ENCODE measurements around the gene GLIPR1L1. TPM values are rescaled to one million over a fixed set of nuclear protein-coding genes. Genes with fewer than 3 reads are reported as not detected.

The GLIPR1L1 gene
- total RNA-seq, 1 donor from 2014 or later, result not detected

DNA sequence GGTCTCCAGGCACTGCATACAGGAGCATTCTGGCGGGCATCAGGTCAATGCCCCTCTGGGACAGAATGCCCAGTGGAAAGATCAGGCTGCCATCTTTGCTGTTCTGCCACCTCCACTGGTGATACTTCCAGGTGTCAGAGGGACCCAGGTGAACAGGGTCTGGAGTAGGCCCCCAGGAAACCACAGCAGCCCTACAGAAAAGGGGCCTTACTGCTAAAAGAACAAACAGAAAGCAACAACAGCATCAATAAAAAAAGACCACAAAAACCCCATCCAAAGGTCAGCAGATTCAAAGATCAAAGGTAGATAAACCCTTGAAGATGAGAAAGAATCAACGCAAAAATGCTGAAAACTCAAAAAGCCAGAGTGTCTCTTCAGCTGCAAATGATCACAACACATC lies 15.9 kb downstream of the GLIPR1L1 start:
- DNase-seq (ENCODE audit: low spot score), result no peak

DNA sequence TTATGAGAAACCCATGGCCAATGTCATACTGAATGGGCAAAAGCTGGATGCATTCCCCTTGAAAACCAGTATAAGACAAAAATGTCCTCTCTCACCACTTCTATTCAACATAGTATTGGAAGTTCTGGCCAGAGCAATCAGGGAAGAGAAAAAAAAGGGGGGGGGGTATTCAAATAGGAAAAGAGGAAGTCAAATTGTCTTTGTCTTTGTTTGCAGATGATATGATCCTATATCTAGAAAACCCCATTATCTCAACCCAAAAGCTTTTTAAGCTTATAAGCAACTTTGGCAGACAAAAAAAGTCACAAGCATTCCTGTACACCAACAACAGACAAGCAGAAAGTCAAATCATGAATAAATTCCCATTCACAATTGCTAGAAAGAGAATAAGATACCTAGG lies 19.5 kb downstream of the GLIPR1L1 start:
- DNase-seq (ENCODE audit: low spot score), result no peak

DNA sequence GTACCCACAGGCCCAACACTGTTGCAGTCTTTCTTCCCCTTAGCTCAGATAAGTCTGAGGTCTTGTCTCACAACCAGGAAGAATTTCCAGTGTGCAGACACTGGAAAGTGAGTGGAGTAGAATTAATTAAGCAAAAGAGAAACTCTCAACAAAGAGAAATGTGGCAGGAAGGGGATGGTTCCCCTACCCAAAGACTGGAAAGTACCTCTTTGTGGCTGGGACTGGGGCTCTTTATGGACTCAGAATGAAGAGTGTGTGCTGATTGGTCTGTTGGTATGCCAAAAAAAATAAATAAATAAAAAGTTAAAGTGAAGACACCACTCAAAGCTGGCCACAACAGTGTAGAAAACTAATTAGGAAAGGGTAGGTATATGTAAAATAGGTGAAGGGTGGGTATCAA lies 26.4 kb downstream of the GLIPR1L1 start:
- DNase-seq (ENCODE audit: low spot score), result no peak

DNA sequence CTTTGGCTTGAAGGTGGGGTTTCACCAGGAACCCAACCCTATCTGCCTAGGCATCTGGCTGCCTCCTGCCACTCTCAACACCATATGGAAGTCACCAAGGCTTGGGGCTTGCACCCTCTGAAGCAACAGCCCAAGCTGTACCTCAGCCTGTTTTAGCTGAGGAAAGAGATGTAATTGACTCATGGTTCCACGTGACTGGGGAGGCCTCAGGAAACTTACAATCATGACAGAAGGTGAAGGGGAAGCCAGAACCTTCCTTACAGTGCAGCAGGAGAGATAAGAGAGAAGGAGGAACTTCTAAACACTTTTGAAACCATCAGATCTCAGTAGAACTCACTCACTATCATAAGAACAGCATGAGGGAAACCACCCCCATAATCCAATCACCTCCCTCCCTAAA lies 26.9 kb downstream of the GLIPR1L1 start:
- no peak for DNase-seq (ENCODE audit: low spot score)

DNA sequence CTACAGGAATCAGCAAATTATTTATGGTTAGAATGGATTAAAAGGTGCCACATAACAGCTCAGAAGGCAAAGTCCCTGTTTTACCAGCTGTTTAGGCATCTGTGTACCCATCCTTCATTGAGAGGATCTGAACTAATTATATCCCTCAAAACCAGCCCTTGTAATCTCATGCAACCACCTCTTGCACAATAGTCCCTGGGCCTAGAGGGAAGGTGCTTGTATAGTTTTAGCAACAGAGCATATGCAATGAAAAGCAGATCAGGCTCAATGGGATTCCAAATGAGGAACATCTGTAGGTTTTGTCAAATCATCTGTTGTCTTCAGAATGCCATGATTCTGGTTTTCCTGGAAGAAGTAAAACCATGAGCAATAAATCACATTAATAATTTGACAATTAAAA lies 30.4 kb downstream of the GLIPR1L1 start:
- DNase-seq (ENCODE audit: low spot score), result no peak

DNA sequence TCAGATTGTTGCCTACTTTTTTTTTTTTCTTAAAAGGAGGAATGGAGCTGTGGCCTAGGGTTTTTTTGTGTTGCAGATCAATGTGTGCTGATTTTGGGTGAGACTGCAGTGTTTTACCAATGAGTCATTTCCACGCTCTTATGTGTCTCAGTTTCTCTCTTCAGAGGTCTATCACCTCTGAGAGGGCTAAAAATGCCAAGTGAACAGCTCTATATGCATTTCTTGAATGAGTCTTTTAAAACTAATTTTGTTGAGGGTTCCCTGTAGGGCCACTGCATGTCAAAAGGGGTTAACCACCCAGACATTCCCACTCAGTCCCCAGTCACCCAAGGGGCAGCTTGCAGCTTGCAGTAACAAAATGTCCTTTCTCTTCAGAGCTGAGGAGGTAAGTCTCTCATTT lies 32.2 kb downstream of the GLIPR1L1 start:
- no peak for DNase-seq (ENCODE audit: low spot score)

DNA sequence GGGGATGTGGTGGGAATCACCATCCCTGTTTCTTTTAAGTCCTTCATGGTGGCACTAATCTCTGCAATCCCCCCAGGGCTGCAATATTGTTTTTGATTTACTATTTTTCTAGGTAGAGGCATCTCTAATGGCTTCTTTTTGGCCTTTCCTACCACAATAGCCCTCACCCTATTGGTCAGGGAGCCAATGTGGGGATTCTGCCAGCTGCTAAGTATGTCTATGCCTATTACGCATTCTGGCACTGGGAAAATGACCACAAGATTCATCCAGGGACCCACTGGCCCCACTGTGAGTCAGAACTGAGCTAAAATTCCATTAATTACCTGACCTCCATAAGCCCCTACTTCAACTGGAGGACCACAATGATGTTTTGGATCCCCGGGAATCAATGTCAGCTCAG lies 40.5 kb downstream of the GLIPR1L1 start:
- no peak for DNase-seq (ENCODE audit: low spot score)

DNA sequence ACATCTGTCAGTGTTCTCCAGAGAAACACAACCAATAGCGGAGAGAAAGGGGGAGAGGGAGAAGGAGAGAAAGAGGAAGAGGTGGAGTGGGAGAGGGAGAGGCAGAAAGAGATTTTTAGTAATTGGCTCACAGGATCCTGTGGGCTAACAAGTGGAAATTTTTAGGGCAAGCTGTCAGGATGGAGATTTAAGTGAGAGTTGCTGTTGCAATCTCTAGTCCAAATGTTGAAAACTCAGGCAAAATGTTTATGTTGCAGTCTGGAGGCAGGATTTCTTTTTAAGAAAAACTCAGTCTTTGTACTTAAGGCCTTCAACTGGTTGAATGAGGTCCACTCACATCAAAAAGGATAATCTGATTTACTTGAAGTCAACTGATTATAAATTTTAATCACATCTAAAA lies 43.9 kb downstream of the GLIPR1L1 start:
- no peak for DNase-seq (ENCODE audit: low spot score)

DNA sequence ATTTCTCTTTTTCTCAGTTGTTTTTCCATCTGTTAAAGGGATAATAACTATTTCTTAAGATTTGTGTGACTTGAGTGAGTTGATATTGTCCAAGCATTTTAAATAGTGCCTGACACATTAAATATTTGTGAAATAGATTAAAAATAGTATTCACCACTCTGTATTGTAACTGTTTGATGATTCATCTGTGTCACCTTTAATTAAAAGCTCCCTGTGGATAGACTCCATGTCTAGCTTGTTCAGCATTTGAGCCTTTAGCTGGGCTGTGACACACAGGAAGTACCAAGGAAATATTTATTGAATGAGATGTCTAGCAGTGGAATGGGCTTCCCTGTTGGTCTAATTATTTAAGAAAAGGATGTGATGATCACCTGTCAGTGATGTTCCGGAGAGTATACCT lies 54.6 kb downstream of the GLIPR1L1 start:
- peak; percentile 5 for DNase-seq (ENCODE audit: low spot score)

DNA sequence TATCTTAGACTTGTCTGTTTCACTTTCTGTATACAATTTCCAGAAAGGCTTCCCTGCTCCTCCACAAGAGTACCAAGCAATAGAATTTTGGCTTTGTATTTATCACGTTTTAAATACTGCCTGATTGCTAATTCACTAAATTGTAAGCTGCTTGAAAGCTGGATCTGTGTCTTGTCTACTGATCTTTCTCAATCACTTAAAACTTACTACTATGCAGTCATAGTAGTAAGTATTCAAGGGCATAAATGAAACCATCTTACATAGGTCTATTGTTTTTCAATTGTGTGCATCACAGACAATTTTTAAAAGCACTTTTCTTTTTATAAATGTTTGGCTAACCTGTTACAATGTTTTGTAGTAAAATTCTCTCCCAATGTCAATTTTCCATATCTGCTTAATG lies 55.2 kb downstream of the GLIPR1L1 start:
- no peak for DNase-seq (ENCODE audit: low spot score)

DNA sequence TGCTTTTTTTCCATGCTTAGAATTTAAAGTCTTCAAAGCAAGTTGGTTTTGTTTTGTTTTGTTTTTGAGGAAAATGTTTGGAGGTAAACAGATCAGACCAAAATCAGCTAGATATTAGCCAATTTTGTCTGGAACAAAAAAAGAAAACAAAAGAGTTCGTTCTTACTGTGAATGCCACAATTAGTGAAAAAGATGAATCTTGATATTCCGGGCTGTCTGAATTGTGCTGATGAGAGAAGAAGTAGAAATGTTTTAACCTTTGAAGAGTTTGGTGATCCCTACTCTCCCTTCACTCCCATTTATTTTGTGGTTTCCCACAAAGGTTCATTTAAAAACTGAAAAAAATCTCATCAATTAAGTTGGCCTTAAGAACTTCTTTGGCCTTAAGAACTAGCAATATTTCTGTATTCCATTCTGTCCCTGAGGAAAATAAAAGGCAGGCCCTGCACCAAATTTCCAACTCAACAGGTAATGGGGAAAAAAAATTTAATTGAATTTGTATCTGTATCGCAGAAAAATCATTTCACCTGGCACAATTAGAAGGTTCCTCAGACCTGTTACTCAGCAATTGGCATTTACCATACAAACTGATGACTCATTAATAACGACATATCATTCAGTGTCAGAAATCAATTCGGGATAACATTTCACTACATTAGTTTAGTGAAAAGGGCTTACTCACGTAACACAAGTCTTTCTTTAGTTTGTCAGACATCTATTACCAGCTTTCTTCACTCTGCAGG lies 55.9 kb downstream of the GLIPR1L1 start:
- DNase-seq (ENCODE audit: low spot score), result no peak

DNA sequence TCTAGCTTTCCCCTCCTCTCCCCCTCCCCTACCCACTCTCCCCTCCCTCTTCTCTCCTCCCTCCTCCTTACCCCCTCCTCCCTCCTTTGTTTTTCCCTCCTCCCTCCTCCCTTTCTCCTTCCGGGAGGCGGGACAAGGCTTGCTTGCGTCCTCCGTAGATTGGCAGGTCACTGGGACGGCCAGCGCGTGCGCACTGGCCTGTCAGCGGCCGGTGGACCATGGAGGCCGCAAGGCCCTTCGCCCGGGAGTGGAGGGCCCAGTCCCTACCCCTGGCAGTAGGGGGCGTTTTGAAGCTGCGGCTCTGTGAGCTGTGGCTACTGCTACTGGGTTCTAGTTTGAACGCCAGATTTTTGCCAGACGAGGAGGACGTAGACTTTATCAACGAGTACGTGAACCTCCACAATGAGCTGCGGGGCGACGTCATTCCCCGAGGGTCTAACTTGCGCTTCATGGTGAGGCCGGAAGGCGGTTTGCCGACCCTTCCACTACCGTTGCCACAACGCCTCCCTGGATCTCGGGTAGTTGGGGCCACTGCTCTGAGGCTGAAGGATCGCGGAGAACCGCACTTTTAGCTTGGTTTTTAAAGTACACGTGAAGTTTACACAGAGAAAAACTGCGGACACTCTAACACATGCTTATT lies 56.5 kb downstream of the GLIPR1L1 start, which contains the start of gene GLIPR1L2:
Gene GLIPR1L2 (plus strand): TSS at position 191 of the 640 bp plus-strand sequence. CDS start 28 bp downstream, at position 219.
- peak; percentile 98 for DNase-seq (ENCODE audit: low spot score)

DNA sequence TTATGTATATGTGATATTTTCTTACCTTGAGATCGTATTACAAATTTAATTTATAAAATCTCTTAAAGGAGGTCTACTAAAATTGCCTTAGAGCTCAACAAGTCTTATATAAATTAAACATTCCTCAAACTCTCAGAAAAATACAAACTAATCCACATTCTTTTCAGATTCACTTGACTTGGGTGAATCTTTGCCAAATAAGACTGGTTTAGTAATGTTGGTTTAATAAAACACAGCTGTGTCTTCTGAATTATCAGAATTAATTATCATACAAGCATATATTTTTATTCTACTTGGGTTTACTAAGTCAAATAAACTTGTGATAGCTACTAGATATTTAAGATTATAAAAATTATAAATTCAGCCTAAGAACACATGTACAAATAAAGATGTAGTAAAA lies 69.8 kb downstream of the GLIPR1L1 start:
- DNase-seq (ENCODE audit: low spot score), result no peak

DNA sequence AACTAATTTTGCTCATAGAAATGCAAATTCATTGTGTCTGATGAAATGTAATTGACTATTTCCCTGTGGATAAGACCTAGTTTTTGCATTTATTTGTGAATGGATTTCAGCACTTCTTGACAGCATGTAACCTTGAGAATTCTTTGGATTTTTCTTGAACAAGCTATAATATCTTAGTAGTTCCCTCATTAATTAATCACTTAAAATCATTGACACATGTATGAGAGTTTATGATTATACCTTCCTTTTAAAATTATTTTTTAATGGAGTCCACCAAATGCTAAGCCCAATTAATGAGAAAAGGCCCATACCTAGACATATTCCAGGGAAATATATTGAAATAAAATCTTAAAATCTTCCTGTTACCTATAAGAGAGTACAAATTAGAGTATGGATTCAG lies 73.2 kb downstream of the GLIPR1L1 start:
- DNase-seq (ENCODE audit: low spot score), result no peak

DNA sequence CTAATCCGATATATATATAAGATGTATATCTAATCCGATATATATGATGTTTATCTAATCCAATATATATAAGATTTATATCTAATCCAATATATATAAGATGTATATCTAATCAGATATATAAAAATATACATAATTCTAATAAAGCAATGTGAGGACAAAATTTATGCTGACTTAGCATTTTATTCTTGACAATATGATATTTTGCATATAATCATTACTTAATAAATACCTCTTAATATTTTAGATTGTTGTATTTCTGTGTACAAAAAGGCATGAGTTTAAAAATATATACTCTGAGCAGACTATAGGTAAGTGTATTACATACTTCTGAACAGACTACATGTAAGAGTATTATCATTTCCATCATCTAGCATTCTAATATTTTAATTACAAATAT lies 75.4 kb downstream of the GLIPR1L1 start:
- no peak for DNase-seq (ENCODE audit: low spot score)

DNA sequence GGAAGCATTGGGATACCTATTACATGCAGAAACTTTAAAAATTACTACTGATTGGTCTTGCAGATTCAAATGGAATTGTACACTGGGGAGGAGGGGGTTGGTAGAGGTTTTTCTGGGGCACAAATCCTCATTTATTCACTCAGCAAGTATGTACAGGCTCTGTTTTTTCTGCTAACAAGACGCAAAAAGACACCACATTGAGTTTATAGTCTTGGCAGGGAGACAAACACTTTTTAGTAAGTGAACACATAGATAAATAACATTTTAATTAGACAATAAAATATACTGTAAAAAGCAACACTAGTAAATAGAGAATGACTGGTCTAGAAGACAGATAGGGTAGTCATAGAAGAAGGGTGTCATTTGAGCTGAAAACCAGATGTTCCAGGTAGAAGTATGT lies 80.2 kb downstream of the GLIPR1L1 start:
- DNase-seq (ENCODE audit: low spot score), result no peak

DNA sequence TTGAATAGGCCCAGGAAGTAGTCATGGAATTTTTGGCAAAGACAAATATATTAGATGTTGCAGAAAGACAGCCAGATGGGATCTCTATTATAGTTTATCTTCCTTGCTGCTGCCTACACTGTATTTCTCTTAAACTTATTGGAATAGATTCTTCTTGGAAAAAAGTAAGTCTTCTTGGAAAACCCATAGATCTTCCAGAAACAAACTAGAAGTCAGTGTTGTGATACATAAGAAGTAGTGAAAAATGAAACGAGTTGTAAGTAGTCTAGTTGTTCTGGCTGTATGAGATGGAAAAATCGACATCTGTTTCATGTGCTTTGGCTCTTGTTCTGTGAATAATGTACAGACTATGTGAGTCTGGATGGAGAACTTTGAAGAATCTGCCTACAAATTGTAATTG lies 85.4 kb downstream of the GLIPR1L1 start:
- DNase-seq (ENCODE audit: low spot score), result no peak

Other genes with a start within 250 kb of the GLIPR1L1 start
- gene KCNC2, start 124.8 kb upstream of the GLIPR1L1 start, total RNA-seq (ENCODE audit: insufficient read depth, low replicate concordance), result 4.1 TPM
- gene CAPS2, start 4.3 kb upstream of the GLIPR1L1 start, total RNA-seq (ENCODE audit: insufficient read depth, low replicate concordance), result 18.1 TPM
- 2.9 TPM for gene GLIPR1L2, start 56.4 kb downstream of the GLIPR1L1 start, total RNA-seq (ENCODE audit: insufficient read depth, low replicate concordance)
- gene GLIPR1, start 146.1 kb downstream of the GLIPR1L1 start, total RNA-seq (ENCODE audit: insufficient read depth, low replicate concordance), result 43.1 TPM
- 54.4 TPM for gene KRR1, start 176.9 kb downstream of the GLIPR1L1 start, total RNA-seq (ENCODE audit: insufficient read depth, low replicate concordance)

Measured in umbilical cord (tissue), 2 donors.